ENCODE data around the gene PRKCE.
A peak's percentile ranks its signal among the peaks of the same experiment; 100 is the strongest.

The PRKCE gene

DNA sequence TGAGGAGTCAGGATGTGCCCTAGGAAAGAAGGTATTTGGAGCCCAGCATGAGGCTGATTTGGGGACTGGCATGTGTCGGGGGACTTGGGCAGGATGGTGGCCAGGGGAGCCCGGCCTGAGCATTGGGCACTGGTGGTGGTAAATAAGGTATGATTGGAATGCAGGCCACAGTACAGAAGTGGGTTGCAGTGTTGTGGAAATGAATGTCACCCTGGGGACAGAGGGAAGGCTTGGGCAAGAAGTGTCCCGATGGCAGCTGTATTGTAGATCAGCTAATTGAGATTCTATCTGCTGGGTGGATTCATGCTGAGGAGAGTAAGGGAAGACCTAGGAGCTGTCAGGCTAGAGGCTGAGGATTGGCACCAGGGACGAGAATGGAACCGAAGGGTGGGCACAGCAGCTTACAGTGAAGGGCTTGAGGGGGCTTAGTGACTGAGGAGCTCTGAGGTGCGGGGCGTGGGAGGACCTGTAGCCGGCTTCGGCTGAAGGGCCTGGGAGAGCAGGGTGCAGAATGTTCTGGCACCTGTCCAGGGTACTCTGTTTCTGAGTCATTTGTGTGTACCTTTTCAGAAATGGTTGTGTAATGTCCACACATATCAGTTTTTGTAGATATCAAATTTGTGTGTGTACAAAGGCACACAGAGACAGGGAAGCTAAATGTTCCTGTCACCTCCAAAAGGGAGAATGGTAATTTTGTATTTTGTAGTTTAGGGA is 170.2 kb downstream of the PRKCE start:
- Histone ChIP-seq H3K27ac (ENCODE audit: low read length) (peak overlapping the region; percentile 45), H3K4me1 (ENCODE audit: control insufficient read depth in 1 of 2, insufficient read depth in 2 of 2, low read length in 2 of 2) (peaks cover 4 to 38% of the 10 kb centered on the region in 2 donors), H3K36me3 (ENCODE audit: control insufficient read depth in 1 of 2, insufficient read depth in 2 of 2, low read length in 2 of 2) (no peaks in the 10 kb centered on the region), H3K9me3 (ENCODE audit: control insufficient read depth in 1 of 2, low read length in 2 of 2) (no peaks in the 10 kb centered on the region), H3K27me3 (ENCODE audit: low read depth, low read length) (no peaks in the 10 kb centered on the region), H3K4me3 (ENCODE audit: low read depth in 1 of 2, low read length in 2 of 2) (no peak overlapping the region)

DNA sequence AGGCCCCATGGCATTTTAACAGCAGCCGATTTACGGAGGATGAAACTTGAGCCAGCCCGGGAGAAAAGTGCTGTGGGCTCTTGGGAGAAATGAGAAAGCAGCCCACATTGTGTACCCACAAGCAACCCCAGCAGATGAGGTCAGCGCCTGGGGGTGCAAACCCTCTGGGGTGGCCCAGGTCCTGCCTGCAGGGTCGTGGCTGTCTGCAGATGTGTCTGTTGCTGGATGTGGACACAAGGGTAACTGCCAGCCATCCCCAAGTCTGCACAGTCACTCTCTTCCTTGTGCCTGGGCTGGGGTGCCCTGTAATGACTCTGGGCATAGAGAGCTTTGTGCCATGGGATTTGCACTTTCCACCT is 170.8 kb downstream of the PRKCE start:
- Histone ChIP-seq H3K36me3 (ENCODE audit: control insufficient read depth in 1 of 2, insufficient read depth in 2 of 2, low read length in 2 of 2) (no peaks in the 10 kb centered on the region), H3K27me3 (ENCODE audit: low read depth, low read length) (no peaks in the 10 kb centered on the region), H3K4me3 (ENCODE audit: low read depth in 1 of 2, low read length in 2 of 2) (no peak overlapping the region), H3K9me3 (ENCODE audit: control insufficient read depth in 1 of 2, low read length in 2 of 2) (no peaks in the 10 kb centered on the region), H3K27ac (ENCODE audit: low read length) (peak overlapping the region; percentile 19), H3K4me1 (ENCODE audit: control insufficient read depth in 1 of 2, insufficient read depth in 2 of 2, low read length in 2 of 2) (peaks cover 4 to 35% of the 10 kb centered on the region in 2 donors)

DNA sequence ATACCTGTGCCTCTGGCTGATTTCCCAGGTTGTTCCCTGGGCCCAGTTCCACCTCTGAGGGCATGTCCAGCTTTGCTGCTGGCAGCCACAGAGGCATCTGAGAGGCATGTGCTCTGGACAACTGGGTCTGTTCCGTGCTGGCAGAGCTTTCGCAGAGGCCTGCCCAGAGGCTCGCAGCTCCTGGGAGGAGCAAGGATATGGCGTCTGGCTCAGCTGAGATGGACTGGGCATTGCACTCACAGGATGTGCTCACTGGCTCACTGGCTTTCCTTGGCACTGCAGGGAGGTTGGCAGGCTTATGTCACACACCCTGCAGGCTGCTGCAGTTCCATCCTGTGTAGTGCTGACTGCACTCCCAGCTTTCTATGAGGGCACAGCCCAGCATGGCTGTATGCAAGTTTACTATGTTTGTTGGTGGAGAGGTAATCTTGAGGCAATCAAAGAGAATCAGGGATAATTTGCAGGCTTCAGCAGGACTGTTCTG is 172.3 kb downstream of the PRKCE start:
- peaks cover 4 to 31% of the 10 kb centered on the region in 2 donors for H3K4me1 ChIP-seq (ENCODE audit: control insufficient read depth in 1 of 2, insufficient read depth in 2 of 2, low read length in 2 of 2)
- no peaks in the 10 kb centered on the region for H3K36me3 ChIP-seq (ENCODE audit: control insufficient read depth in 1 of 2, insufficient read depth in 2 of 2, low read length in 2 of 2)
- no peaks in the 10 kb centered on the region for H3K27me3 ChIP-seq (ENCODE audit: low read depth, low read length)
- no peaks in the 10 kb centered on the region for H3K9me3 ChIP-seq (ENCODE audit: control insufficient read depth in 1 of 2, low read length in 2 of 2)
- peak overlapping the region; percentile 45 for H3K27ac ChIP-seq (ENCODE audit: low read length)
- no peak overlapping the region for H3K4me3 ChIP-seq (ENCODE audit: low read depth in 1 of 2, low read length in 2 of 2)

DNA sequence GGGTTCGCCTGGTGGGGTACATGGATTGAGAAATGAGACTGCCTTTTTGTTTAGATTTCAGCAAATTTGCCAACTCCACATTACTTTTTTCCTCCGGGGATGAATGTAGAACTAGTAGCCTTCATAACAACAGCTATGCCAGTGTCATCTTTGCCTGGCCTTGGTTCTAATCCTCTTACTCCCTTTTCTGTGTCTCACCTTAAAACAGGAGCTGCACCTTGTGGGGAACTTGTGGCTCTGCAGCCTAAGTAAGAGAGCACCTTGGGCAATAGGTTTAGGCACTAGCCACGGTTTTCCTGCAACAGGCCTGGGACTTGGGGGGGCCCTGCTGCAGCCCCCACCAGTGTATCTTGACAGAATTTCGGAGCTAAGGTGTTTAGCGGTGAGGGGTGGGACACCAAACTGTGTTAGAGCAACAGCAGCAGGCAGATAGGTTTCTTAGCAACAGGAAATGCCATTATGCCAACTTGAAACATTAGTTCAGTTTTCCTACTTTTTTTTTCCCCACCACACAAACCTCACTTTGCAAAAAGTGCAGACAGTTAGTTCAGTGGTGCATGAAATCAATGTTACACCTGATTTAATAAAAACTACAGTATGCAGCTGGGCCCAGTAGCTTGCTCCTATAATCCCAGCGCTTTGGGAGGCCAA is 173.7 kb downstream of the PRKCE start:
- Histone ChIP-seq H3K27me3 (ENCODE audit: low read depth, low read length) (no peaks in the 10 kb centered on the region), H3K9me3 (ENCODE audit: control insufficient read depth in 1 of 2, low read length in 2 of 2) (no peaks in the 10 kb centered on the region), H3K4me3 (ENCODE audit: low read depth in 1 of 2, low read length in 2 of 2) (no peak overlapping the region), H3K4me1 (ENCODE audit: control insufficient read depth in 1 of 2, insufficient read depth in 2 of 2, low read length in 2 of 2) (peaks cover 4 to 31% of the 10 kb centered on the region in 2 donors), H3K36me3 (ENCODE audit: control insufficient read depth in 1 of 2, insufficient read depth in 2 of 2, low read length in 2 of 2) (no peaks in the 10 kb centered on the region), H3K27ac (ENCODE audit: low read length) (no peak overlapping the region)

DNA sequence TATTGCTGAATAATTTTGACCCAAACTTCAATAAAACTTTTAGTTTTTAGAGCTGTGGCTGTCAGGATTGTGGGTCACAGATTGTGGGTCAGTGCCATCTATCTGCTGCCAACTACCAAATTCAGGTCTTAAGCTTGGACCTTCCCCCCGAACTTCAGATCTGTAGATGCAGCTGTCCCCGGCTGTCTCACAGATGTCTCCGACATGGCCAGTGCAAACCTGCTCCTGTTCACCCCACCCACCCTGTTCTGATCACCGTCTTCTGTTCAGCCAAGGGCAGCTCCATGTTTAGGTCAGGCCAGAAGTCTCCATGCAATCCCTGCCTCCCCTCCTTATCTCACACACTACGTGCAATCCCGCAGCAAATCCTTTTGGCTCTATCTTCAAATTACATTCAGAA is 175.0 kb downstream of the PRKCE start:
- Histone ChIP-seq H3K4me1 (ENCODE audit: control insufficient read depth in 1 of 2, insufficient read depth in 2 of 2, low read length in 2 of 2) (peaks cover 4 to 28% of the 10 kb centered on the region in 2 donors), H3K27ac (ENCODE audit: low read length) (no peak overlapping the region), H3K27me3 (ENCODE audit: low read depth, low read length) (no peaks in the 10 kb centered on the region), H3K36me3 (ENCODE audit: control insufficient read depth in 1 of 2, insufficient read depth in 2 of 2, low read length in 2 of 2) (no peaks in the 10 kb centered on the region), H3K9me3 (ENCODE audit: control insufficient read depth in 1 of 2, low read length in 2 of 2) (peaks cover 0 to 4% of the 10 kb centered on the region in 2 donors), H3K4me3 (ENCODE audit: low read depth in 1 of 2, low read length in 2 of 2) (no peak overlapping the region)

DNA sequence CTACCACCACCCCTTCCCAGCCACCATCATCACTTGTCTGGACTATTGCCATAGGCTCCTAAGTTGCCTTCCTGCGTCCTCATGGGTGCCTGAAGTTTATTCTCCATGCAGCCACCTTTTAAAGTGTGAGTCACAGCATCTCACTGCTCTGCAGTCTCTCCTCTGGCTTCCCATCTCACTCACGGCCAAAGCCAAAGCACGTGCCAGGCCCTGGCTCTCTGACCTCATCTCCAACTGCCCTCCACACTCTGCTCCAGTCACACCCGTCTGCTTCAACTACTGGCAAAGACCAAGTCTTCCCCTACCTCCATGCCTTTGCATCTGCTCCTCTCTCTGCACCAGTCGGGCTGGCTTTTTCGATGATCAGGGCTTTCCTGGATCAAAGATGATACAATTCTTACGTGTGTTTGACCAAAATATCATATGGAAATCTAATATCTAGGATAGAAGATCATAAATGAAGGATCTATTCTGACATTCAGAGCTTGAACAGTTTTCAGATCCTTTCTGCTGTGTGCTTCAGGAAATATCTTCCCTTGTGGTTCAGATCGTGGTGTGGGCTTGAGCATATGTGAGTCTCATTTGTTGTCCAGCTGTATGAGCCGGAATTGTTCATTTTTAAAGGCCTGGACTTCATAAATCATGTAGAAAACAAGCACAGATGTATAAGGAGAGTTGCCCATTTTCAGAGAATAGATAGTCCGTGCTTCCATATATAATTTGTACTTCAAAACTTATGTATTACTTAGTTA is 175.6 kb downstream of the PRKCE start:
- Histone ChIP-seq H3K36me3 (ENCODE audit: control insufficient read depth in 1 of 2, insufficient read depth in 2 of 2, low read length in 2 of 2) (no peaks in the 10 kb centered on the region), H3K9me3 (ENCODE audit: control insufficient read depth in 1 of 2, low read length in 2 of 2) (peaks cover 0 to 4% of the 10 kb centered on the region in 2 donors), H3K4me1 (ENCODE audit: control insufficient read depth in 1 of 2, insufficient read depth in 2 of 2, low read length in 2 of 2) (peaks cover 4 to 22% of the 10 kb centered on the region in 2 donors), H3K27ac (ENCODE audit: low read length) (peak overlapping the region; percentile 53), H3K27me3 (ENCODE audit: low read depth, low read length) (no peaks in the 10 kb centered on the region), H3K4me3 (ENCODE audit: low read depth in 1 of 2, low read length in 2 of 2) (no peak overlapping the region)

DNA sequence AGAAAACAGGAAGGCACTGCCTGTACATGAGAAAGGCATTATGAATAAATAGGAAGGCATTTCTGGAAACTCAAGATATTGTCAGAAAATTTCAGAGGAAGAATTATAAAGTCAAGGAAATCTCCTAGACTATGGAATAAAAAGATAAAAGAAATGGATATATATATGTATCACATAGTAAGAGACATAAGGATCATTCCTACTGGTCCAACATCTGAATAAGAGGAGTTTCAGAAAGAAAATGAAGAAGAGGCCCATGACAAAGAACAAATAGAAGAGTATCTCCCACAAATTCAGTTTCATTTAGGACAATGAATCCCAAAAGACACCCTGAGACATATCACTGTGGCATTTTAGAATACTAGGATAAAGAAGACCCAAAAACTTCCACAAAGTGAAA is 178.8 kb downstream of the PRKCE start:
- no peaks in the 10 kb centered on the region for H3K27me3 ChIP-seq (ENCODE audit: low read depth, low read length)
- H3K27ac ChIP-seq (ENCODE audit: low read length): no peak overlapping the region

DNA sequence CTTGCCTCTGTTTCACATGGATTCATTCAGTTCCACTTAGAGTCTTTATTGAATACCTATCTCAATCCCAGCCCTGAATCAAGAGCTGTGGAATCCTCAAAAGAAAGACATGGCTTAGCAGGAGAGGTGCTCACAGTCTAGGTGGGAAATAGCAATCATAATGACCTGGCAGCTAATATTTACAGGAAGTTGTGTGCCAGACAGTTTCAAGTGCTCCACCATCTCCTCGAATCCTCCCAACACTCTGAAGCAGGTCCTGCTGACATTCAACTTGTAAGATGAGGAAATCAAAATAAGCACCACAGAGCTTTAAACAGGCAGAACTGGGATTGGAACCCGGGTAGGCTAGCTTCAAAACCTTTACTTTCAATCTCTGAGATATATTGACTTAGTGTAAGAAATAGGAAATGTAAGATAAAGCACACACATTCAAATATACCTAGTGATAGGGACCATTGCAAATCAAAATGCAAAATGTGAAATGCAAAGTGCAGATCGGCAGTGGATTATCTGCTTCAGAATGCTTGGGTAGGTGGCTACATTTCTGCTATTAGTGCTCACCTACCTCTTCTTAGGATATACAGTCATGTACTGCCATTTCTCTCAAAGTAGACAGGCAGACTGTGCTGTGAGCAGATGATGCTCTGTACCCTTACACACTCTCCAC is 182.0 kb downstream of the PRKCE start:
- H3K36me3 ChIP-seq (ENCODE audit: control insufficient read depth in 1 of 2, insufficient read depth in 2 of 2, low read length in 2 of 2): no peaks in the 10 kb centered on the region
- H3K27ac ChIP-seq (ENCODE audit: low read length): no peak overlapping the region
- no peak overlapping the region for H3K4me3 ChIP-seq (ENCODE audit: low read depth in 1 of 2, low read length in 2 of 2)
- H3K9me3 ChIP-seq (ENCODE audit: control insufficient read depth in 1 of 2, low read length in 2 of 2): peaks cover 0 to 4% of the 10 kb centered on the region in 2 donors
- no peaks in the 10 kb centered on the region for H3K4me1 ChIP-seq (ENCODE audit: control insufficient read depth in 1 of 2, insufficient read depth in 2 of 2, low read length in 2 of 2)
- H3K27me3 ChIP-seq (ENCODE audit: low read depth, low read length): no peaks in the 10 kb centered on the region

More for the DNA sequence above, 178.8 kb downstream of the PRKCE start:
- Histone ChIP-seq H3K36me3 (ENCODE audit: control insufficient read depth in 1 of 2, insufficient read depth in 2 of 2, low read length in 2 of 2) (no peaks in the 10 kb centered on the region), H3K9me3 (ENCODE audit: control insufficient read depth in 1 of 2, low read length in 2 of 2) (peaks cover 0 to 4% of the 10 kb centered on the region in 2 donors), H3K4me3 (ENCODE audit: low read depth in 1 of 2, low read length in 2 of 2) (no peak overlapping the region), H3K4me1 (ENCODE audit: control insufficient read depth in 1 of 2, insufficient read depth in 2 of 2, low read length in 2 of 2) (no peaks in the 10 kb centered on the region)

DNA sequence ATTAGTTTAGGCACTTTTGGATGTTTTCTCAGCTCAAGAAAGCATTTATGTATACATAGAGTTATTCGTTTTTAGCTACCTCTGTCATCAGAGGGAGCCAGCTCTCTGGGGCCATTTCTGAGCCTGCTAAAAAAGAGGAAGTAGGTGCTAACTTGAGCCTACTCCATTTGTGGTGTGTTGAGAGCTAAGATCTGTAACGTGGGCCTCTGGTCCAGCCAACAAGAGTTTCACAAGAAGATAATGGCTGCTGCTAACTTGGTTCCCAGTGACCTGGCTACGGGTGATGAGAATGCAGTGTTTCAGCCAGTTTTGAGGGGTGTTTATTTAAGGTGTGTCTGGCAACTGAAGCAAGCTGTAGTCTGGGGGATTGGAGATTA is 182.5 kb downstream of the PRKCE start:
- Histone ChIP-seq H3K27me3 (ENCODE audit: low read depth, low read length) (no peaks in the 10 kb centered on the region), H3K27ac (ENCODE audit: low read length) (no peak overlapping the region), H3K9me3 (ENCODE audit: control insufficient read depth in 1 of 2, low read length in 2 of 2) (peaks cover 0 to 4% of the 10 kb centered on the region in 2 donors), H3K4me1 (ENCODE audit: control insufficient read depth in 1 of 2, insufficient read depth in 2 of 2, low read length in 2 of 2) (no peaks in the 10 kb centered on the region), H3K4me3 (ENCODE audit: low read depth in 1 of 2, low read length in 2 of 2) (no peak overlapping the region), H3K36me3 (ENCODE audit: control insufficient read depth in 1 of 2, insufficient read depth in 2 of 2, low read length in 2 of 2) (no peaks in the 10 kb centered on the region)

DNA sequence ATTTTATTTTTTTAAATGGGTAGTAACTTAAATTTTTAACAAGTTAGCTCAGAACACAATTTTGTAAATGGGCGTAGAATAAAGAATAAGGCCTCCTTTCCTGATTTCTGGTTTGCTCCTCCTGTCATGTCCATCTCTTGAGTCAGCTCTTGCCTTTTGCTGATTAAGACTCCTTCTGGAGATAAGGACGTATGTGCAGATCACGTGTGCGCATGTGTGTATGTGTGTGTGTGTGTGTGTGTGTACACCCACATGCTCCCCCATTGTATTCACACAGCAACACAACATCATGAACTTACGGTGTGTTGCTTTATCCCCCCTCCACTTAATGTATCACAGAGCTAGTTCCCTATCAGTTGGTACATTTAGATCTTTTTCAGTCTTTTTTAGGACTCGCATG is 182.9 kb downstream of the PRKCE start:
- Histone ChIP-seq H3K4me3 (ENCODE audit: low read depth in 1 of 2, low read length in 2 of 2) (no peak overlapping the region), H3K27me3 (ENCODE audit: low read depth, low read length) (no peaks in the 10 kb centered on the region), H3K9me3 (ENCODE audit: control insufficient read depth in 1 of 2, low read length in 2 of 2) (peaks cover 0 to 4% of the 10 kb centered on the region in 2 donors), H3K27ac (ENCODE audit: low read length) (no peak overlapping the region), H3K36me3 (ENCODE audit: control insufficient read depth in 1 of 2, insufficient read depth in 2 of 2, low read length in 2 of 2) (no peaks in the 10 kb centered on the region), H3K4me1 (ENCODE audit: control insufficient read depth in 1 of 2, insufficient read depth in 2 of 2, low read length in 2 of 2) (peaks cover 0 to 3% of the 10 kb centered on the region in 2 donors)

DNA sequence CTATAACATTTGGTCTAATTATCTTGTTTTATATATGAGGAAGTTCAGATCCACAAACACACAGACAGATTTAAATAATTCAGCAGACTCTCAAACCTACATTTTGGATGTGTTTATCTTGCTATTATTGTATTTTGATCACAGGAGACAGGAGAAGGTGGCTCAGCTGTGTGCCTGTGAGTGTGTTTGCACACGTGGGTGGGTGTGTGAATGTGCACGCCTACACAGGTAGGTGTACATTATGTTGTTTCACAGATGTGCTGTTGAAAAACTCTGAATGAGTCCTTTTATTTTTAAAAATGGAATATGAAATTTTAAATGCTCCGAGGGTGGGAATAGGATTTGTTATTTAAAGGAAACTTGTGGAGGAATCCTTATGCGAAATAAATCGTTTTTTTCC is 183.4 kb downstream of the PRKCE start:
- H3K27ac ChIP-seq (ENCODE audit: low read length): no peak overlapping the region
- peaks cover under 1 to 8% of the 10 kb centered on the region in 2 donors for H3K4me1 ChIP-seq (ENCODE audit: control insufficient read depth in 1 of 2, insufficient read depth in 2 of 2, low read length in 2 of 2)
- H3K27me3 ChIP-seq (ENCODE audit: low read depth, low read length): no peaks in the 10 kb centered on the region
- H3K9me3 ChIP-seq (ENCODE audit: control insufficient read depth in 1 of 2, low read length in 2 of 2): peaks cover 0 to 4% of the 10 kb centered on the region in 2 donors
- H3K4me3 ChIP-seq (ENCODE audit: low read depth in 1 of 2, low read length in 2 of 2): no peak overlapping the region
- no peaks in the 10 kb centered on the region for H3K36me3 ChIP-seq (ENCODE audit: control insufficient read depth in 1 of 2, insufficient read depth in 2 of 2, low read length in 2 of 2)
